Kidney capillary endothelial cell (primary cell): Measurements from ENCODE around the gene CLK1.
"Not testable (repeated sequence)": the region's sequence is repeated elsewhere in the genome, so short reads cannot be mapped to it uniquely, and the experiment has no call there.

Source experiments
- DNase-seq: peaks from one replicate; pipeline ENCODE4 v3.0.0-alpha.2; 2018; ENCODE audit warnings: low spot score

Gene CLK1

DNA sequence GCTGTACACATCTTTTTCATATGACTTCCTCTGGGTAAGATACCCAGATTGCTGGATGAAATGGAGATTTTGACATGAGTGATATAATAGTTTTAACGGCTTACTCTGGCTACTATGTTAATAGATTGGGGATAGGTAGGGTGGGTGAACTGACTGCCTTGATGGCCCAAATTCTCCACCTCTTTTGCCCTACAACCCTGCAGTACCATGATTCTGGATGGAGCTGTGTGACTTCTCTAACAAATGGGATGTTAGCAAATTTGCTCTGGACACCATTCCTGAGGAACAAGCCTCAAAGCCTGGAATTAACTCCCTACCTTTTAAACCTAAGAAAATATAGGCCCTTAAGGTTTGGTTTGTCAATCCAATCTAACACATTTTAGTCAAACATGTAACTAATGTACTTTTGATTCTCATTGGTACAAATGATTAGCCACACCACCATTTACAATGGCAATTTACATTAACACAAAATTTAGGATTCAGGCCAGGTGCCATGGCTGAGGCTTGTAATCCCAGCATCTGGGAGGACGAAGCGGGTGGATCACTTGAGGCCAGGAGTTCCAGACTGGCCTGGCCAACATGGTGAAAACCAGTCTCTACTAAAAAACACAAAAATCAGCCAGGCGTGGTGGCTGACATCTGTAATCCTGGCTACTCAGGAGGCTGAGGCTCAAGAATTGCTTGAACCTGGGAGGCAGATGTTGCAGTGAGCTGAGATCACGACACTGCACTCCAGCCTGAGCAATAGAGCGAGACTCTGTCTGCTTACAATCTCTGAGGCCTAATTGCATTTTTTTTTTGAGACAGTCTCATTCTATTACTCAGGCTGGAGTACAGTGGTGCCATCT lies 12.8 kb downstream of the CLK1 start:
- DNase-seq = no peak

DNA sequence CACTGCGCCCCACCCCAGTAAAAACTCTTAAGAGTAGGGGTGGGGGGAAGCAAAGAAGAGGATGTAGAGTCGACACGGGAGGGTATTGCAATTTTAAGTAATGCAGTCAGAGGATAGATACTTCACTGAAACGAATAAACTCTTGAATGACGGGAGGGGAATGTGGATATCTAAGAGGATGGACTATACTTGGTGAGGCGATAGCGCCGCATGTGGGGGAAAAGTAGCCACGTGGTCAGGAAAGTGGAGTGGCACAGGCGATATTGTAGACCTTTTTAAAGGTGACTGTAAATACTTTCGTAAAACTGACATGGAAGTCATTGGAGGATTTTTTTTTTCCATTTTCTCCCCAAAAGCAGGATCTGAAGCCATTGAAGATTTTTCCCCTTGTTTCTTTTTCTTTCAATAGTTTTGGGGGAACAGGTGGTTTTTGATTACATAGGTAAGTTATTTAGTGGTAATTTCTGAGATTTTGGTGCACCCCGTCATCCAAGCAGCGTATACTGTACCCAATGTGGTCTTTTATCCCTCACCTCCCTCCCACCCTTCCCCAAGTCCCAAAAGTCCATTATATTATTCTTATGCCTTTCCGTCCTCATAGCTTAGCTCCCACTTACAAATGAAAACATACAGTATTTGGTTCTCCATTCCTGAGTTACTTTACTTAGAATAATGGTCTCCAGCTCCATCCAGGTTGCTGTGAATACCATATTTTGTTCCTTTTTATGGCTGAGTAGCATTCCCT lies 13.8 kb downstream of the CLK1 start:
- DNase-seq = no peak

DNA sequence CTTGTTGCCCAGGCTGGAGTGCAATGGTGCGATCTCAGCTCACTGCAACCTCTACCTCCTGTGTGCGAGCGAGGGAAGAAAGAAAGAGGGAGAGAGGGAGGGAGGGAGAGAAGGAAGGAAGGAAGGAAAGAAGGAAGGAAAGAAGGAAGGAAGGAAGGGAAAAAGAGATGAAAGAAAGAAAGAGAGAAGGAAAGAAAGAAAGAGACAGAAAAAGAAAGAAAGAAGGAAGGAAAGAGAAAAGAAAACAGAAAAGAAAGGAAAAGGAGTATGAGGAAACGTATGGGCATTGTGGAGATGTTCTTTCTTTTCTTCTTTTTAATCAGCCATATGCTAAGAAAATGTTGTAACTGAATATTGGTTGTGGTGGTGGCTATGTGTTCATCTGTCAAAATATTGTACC lies 16.5 kb downstream of the CLK1 start:
- DNase-seq = no peak

DNA sequence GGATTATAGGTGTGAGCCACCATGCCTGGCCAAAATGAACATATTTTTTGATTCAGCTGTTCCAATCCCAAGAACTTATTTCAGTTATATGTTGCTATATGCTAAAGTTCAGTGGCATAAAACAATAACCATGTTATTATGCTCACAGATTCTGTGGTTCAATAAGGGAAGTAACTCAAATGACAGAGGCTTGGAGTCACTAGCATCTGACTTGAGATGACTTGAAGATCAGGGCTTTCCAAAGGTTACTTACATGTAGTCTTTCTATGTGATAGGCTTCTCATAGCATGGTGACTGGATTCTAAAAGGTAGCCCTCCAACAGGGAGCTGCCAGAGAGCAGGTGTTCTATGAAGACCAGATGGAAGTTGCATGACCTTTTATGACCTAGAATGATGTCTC lies 17.2 kb downstream of the CLK1 start:
- DNase-seq = no peak

DNA sequence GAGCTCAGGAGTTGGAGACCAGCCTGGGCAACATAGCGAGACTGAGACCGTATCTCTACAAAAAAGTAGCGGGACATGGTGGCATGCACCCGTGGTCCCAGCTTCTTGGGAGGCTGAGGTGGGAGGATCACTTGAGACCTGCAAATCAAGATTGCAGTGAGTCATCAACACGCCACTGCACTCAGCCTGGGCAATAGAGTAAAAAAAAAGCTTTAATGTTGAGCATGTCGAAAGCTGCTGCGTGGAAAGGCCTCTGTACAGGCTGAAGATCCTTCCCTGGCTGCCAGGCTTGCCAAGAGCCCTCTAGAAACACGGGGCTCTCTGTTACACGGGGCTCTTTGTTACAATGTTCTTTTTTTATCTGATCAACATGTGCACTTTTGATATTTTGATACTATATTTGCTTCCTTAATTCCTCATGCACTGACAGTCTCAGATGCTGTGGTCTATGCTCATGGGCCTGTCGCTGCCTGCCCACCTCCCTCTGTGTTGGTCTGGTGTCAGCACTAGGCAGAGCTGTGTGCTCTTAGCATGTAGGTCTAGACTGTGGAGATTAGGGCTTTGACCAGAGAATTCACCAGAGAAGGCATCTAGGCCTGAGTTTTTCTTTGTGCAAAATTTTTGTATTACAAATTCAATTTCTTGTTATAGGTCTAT lies 18.7 kb downstream of the CLK1 start:
- no peak for DNase-seq

DNA sequence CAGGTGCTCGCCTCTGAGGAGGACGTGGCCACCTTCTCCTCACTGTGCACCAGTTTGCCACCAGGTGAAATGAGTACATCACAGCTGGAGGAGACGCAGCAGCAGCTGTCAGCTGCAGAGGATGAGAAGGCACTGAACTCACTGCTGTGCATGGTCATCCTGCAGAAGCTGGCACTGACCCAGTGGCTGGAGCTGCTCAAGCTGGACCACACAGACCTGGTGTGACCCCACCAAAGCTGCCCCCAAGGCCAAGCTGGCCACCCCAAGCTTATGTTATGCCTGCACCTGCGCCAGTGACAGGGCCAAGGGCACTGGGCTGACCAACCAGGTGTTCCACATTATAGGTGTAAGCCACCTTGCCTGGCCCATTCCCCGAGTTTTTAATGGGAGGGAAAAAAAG lies 19.3 kb downstream of the CLK1 start:
- DNase-seq = no peak

DNA sequence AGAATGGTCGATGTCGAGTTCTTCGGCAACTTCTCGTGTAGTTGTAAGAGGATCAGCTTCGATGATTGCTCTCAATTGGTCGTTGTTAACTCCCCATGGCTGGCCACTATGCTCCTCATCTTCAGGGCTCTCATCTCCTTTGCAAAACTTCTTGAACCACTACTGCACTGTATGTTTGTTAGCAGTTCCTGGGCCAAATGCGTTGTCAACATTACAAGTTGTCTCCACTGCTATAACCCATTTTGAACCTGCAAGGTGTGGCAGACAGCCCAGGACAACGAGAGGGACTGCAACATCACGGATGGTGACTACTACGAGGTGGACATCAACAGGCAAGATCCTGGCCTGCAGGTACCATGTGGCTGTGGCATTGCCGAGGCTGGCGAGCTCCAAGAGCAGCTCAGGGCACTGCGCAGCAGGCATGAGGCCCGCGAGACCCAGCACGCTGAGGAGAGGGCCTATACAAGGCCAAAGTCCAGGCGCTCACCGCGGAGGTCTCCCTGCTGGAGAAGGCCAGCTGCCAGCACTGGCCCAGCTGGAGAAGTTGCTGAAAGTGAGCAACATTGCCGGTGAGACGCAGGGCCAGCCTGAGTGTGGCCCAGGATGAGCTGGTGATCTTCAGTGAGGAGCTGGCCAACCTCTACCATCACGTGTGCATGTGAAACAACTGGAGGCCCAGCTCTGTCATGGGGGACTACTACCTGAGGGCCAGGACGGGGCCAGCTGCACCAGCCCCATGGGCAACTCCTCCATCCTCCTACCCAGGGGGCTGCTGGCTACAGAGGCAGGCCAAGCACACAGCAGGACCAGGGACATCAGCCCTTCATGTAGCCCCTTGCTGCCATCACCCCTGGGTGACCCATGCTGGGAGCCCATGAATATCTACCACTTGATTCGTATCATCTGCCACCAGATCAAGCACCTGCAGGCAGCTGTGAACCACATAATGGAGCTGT lies 20.2 kb downstream of the CLK1 start:
- no peak for DNase-seq

DNA sequence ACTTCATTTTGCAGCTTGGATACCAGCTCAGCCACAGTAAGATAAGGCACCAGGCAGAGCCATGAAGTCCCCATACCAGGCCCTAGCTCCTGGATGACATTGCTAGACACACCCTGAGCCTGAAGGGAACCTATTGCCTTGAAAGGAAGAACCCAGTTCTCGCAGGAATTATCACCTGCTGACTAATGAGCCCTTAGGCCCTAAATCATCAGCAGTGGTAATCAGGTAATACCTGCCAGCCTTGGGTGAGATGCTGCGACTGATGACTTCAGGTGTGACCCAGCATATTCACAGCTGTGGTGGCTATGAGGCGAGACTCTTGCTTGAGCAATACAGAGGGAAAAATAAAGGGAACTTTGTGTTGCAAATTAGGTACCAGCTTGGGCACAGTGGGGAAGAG lies 24.9 kb downstream of the CLK1 start:
- DNase-seq = no peak

DNA sequence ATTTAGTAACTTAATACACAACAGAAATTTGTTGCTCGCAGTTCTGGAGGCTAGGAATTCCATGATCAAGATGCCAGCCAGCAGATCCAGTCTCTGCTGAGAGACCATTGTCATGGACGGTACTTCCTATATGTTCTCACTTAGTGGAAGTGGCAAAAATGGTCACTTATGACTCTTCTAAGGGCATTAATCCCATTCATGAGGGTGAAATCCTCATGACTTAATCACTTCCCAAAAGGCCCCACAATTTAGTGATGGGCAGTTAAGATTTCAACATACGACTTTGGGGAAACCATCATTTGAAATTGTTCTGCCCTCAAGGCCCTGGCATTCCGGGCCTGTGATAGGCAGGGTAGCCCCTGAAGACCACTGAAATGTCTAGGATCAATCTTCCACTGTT lies 29.8 kb downstream of the CLK1 start:
- DNase-seq = no peak

DNA sequence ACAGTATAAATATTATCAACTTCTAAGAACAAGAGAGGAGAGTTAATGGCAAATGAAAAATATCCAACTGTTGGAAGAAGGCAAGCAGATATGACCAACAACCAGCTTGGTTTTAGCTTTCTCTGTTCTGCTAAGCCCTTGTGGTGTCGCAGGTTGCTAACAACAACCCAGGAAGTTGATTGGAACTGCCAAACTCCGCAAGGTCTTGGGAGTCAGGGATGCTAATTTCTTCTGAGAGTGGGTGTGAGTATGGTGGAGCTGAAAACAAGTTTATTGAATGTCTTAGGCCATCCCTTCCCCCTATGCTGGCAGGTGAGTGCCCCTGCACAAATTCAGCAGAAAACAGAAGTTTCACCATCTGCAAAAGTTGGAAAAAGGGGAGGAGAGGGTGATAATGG lies 35.2 kb downstream of the CLK1 start:
- DNase-seq = no peak

DNA sequence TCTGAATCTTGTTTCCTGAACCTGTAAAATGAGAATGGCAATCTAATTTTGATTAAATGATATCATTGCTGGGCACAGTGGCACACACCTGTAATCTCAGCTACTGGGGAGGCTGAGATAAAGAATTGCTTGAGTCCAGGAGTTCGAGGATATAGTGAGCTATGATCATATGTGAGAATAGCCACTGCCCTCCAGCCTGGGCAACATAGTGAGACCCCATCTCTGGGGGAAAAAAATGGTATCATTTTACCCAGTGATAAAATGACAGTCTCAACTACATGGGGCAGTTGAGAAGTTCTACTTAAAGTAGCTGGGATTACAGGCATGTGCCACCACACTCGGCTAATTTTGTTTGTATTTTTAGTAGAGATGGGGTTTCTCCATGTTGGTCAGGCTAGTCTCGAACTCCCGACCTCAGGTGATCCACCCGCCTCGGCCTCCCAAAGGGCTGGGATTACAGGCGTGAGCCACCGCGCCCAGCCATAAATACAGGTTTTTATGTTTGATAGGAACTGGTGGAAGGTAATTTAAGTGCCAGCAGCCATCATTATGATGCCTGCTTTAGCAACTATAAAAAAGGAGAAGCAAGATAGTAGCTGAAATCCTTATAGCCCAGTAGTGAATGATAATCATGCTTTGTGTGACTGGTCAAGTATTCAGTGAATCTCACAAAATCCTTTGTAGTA lies 35.7 kb downstream of the CLK1 start:
- no peak for DNase-seq

DNA sequence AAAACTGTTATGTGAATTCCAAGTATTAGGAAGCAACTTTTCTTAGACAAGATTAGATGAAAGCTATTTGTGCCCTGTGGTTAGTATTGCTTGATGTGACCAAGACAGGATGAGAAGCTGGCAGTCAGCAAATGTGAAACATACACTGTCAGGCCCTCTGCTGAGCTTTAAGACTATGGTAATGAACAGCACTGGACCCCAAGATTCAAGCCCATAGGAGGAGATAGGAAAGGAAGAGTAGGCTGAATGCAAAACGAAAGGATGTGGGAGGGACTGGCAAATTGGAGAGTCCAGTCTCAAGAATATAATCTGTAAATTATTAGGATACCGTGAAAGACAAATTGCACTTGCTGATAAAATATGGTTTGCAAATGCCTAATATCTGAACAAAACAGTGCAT lies 36.4 kb downstream of the CLK1 start:
- no peak for DNase-seq

DNA sequence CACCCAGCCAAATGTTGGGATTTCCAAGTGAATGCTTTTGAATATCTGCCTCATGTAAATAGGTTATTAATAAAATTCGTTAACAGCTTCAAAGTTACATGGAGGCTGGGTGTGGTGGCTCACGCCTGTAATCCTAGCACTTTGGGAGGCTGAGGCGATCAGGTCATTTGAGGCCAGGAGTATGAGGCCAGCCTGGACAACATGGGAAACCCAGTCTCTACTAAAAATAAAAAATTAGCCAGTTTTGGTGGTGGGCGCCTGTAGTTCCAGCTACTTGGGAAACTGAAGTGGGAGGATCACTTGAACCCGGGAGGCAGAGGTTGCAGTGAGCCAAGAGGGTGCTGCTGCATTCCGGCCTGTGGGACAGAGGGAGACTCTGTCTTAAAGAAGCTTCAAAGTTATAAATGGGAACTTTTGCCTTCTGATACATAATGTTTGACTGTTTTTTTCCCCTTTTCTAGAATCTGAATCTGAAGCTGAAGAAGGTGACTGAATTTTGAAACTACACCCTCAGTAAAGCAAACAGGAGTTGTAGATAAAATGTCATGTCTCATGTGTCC lies 42.7 kb downstream of the CLK1 start:
- DNase-seq = no peak

DNA sequence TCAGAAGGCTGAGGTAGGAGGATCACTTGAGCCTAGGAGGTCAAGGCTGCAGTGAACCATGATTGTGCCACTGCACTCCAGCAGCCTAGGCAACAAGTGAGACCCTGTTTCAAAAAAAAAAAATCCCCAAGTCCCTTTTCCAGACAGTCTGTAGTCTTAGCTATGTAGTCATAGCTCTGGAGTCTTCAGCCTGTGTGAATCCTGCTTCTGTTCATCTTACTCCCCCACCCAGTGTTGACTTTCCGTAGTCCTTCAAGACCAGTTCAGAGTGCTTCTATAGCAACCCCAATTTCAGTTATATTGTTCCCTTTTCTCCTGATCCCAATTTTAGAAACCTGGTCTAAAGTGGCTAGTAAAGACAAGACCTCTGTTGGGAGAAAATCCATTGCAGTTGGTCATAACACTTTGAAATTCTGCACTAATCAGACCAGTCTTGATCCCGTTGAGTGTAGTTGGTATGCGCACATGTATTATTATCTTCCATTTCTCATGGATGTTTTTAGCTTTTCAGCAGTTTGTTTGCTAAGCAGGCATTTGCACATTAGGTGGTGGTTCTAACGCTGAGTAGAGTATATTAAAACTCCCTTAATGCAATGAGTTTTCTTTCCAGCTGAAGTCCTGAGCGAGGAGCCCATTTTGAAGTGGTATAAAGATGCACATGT lies 43.8 kb downstream of the CLK1 start:
- no peak for DNase-seq

DNA sequence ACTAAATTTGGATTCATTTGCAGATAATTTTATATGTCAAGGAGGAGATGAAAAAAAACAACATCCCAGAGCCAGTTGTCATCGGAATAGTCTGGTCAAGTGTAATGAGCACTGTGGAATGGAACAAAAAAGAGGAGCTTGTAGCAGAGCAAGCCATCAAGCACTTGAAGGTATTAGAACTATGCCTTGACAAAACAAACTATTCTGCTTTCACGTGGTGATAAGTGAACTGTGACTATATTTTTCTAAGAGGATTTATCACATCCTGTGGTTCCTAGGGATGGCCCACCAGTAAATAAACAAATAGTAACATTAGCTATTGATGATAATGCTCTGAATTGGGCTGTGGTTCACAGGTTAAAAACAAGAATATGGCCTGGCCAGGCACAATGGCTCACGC lies 45.7 kb downstream of the CLK1 start:
- not testable (repeated sequence) for DNase-seq

DNA sequence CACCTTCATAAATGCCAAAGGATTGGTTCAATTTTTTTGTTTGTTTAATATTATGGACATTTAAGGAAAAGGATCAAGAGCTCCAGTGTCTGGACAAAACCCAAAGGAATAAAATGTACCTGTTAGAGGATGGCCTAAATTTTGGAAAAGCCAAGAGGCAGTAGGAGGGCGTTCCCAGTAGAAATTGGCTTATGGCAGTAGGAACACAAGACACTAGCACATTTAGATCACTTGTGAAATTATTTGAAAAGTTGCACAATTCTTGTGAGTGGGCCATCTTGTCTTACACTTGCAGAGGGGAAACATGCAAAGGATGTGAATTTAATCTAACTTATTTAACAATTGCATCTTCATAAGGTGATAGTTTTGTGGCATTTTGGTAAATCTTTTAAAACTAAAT lies 49.5 kb downstream of the CLK1 start:
- DNase-seq = no peak

DNA sequence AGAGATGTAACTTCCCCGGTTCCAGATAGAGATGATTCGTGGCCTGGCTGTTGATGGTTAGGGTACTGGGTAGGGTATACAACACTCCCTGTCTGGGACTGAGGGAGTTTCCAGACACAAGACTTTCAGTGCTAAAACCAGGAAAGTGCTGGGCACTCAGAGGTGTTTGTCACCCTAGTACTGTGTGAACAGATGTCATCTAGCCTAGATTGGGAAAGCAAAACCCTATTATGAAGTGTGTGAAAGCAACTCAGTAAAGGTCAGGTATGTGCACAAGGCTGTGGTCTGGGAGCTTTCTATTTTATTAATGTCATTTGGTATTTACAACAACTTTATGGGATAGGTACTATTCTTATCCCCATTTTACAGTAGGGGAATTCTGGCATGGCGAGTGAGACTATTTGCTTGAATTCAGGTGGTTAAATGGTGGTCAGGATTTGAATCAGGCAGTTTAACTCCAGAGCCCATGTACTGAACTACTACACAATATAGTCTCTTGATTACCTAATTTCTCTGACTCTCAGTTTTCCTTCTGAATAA lies 50.1 kb downstream of the CLK1 start:
- DNase-seq = no peak

DNA sequence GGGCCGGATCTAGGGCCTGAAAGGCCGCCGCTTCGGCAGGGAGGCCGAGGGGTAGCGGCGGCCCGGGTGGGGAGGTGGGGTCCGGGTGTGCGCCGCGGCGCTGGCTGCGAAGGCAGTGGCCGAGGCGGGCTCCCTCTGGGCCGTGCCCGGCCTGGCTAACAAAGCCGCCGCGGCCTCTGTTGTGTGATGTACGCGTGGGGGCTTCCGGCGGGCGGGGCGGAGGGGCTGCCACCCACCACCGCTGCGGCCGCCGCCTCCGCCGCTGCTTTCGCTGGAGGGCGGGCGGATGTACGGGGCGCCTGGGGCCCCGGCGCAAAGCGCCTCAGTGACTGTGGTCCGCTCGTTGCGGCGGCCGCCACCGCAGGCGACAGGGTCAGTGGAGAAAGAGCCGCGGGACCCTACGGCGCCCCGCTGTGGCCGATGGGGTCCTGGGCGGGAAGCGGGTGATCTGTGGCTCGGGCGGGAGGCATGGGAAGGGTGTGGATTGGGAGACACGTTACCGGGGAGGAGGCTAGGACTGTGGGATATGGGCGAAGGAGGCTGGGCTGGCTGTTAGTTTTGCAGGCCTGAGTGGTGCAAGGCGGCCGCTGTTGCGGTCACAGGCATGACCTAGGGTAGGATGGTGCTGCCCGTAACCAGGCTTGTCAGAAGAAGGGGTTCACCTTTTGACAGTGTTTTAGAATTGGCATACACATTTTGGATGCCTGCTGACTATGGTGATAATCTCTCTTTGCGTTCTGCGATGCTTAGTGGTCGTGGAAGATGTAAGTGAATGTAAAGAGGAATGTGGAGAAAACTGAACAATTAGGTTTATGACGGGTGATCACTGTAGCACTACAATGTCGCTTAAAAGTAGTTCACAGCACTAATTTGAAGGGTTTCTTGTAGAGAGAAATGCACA lies 52.1 kb downstream of the CLK1 start:
- peak; percentile 54 for DNase-seq
